Measurements from ENCODE around the gene SULT2A1.
"Not testable (repeated sequence)": the region's sequence is repeated elsewhere in the genome, so short reads cannot be mapped to it uniquely, and the experiment has no call there.

GRCh38 chr19:47858231-47858630, 27.9 kb downstream of the SULT2A1 start:
- not testable (repeated sequence) for TF ChIP-seq CTCF (IDR thresholded peaks at IDR 0.05; ENCODE audit: insufficient read depth, low read length, poor library complexity, severe bottlenecking); EZH2phosphoT487 (conservative IDR thresholded peaks at IDR 0.05; ENCODE audit: low read length)

Data from SU-DHL-6 (cell line).